GM23338 (cell line): ENCODE results near the gene LRRC28. TPM values are rescaled to one million over a fixed set of nuclear protein-coding genes. Genes with fewer than 3 reads are reported as not detected.

Experiments used
- ATAC-seq: fragments of 200-7000 bp; cut with Tn5 transposase; 3 replicates; pipeline ENCODE4 v1.9.1; 2020
- DNase-seq: peaks from one replicate; pipeline ENCODE4 v3.0.0-alpha.2; 2015; ENCODE audit warnings: low spot score
- H2AFZ ChIP-seq: fragments of 200-600 bp; sonication (generic); 2 replicates; pipeline ENCODE4 v1.8.0; 2016; ENCODE audit warnings: antibody characterized with exemption, mild to moderate bottlenecking, moderate library complexity
- H3F3A ChIP-seq: fragments of 200-600 bp; sonication (generic); replicated peaks from 2 replicates; pipeline ENCODE4 v1.8.0; 2017; ENCODE audit warnings: antibody characterized with exemption, mixed run types, low read depth
- H3K27ac ChIP-seq: fragments of 200-600 bp; sonication (generic); 2 replicates; pipeline ENCODE4 v1.6.1; 2016; ENCODE audit warnings: low read depth
- H3K27me3 ChIP-seq: fragments of 200-600 bp; sonication (generic); 2 replicates; pipeline ENCODE4 v1.8.0; 2016; ENCODE audit warnings: mild to moderate bottlenecking, mixed run types, moderate library complexity; ENCODE audit not compliant: insufficient read depth
- H3K36me3 ChIP-seq: fragments of 200-600 bp; sonication (generic); 2 replicates; pipeline ENCODE4 v1.8.0; 2016; ENCODE audit warnings: mild to moderate bottlenecking; ENCODE audit not compliant: insufficient read depth
- H3K4me1 ChIP-seq: fragments of 200-600 bp; sonication (generic); 2 replicates; pipeline ENCODE4 v1.8.0; 2016; ENCODE audit warnings: mild to moderate bottlenecking, moderate library complexity; ENCODE audit not compliant: insufficient read depth
- H3K4me2 ChIP-seq: fragments of 200-600 bp; sonication (generic); 2 replicates; pipeline ENCODE4 v1.7.1; 2017; ENCODE audit warnings: mixed run types
- H3K4me3 ChIP-seq: fragments of 200-600 bp; sonication (generic); 2 replicates; pipeline ENCODE4 v1.6.1; 2016; ENCODE audit warnings: mixed run types
- H3K79me2 ChIP-seq: fragments of 200-600 bp; sonication (generic); replicated peaks from 2 replicates; pipeline ENCODE4 v1.8.0; 2017; ENCODE audit warnings: mild to moderate bottlenecking; ENCODE audit not compliant: insufficient read depth
- H3K9me2 ChIP-seq: fragments of 200-600 bp; sonication (generic); 2 replicates; pipeline ENCODE4 v1.8.0; 2017; ENCODE audit not compliant: insufficient read depth
- H4K20me1 ChIP-seq: fragments of 200-600 bp; sonication (generic); replicated peaks from 2 replicates; pipeline ENCODE4 v1.8.0; 2017; ENCODE audit warnings: mild to moderate bottlenecking; ENCODE audit not compliant: insufficient read depth
- H3K27ac Mint-ChIP-seq: 2 replicates; pipeline ENCODE4 v1.8.0; 2020; ENCODE audit warnings: inconsistent platforms, mild to moderate bottlenecking, moderate library complexity, mixed read lengths
- H3K27me3 Mint-ChIP-seq: 3 replicates; pipeline ENCODE4 v1.8.0; 2022; ENCODE audit warnings: low read depth, mild to moderate bottlenecking, moderate library complexity, mixed read lengths, inconsistent platforms; ENCODE audit not compliant: insufficient read depth, poor library complexity
- H3K36me3 Mint-ChIP-seq: 3 replicates; pipeline ENCODE4 v1.8.0; 2021; ENCODE audit warnings: low read depth, mild to moderate bottlenecking, inconsistent platforms, moderate library complexity, mixed read lengths
- H3K4me1 Mint-ChIP-seq: 3 replicates; pipeline ENCODE4 v1.8.0; 2020; ENCODE audit warnings: mild to moderate bottlenecking, inconsistent platforms, mixed read lengths
- H3K4me3 Mint-ChIP-seq: 3 replicates; pipeline ENCODE4 v1.8.0; 2021; ENCODE audit warnings: moderate library complexity, mild to moderate bottlenecking, inconsistent platforms, mixed read lengths
- H3K9me3 Mint-ChIP-seq: 3 replicates; pipeline ENCODE4 v1.8.0; 2020; ENCODE audit warnings: moderate library complexity, mild to moderate bottlenecking, inconsistent platforms, mixed read lengths
- CREB1 ChIP-seq: fragments of 250-450 bp; sonication (Bioruptor Pico); IDR thresholded peaks from 2 replicates; pipeline ENCODE4 v1.5.0; 2020; ENCODE audit warnings: low read depth, mild to moderate bottlenecking, moderate library complexity
- EZH2 ChIP-seq: fragments of 200-600 bp; sonication (generic); IDR thresholded peaks from one replicate; pipeline ENCODE4 v1.8.0; 2017; ENCODE audit warnings: antibody characterized with exemption, mild to moderate bottlenecking, low read depth; ENCODE audit not compliant: unreplicated experiment
- EZH2phosphoT487 ChIP-seq: fragments of 200-600 bp; sonication (generic); IDR thresholded peaks from one replicate; pipeline ENCODE4 v1.8.1; 2018; ENCODE audit warnings: antibody characterized with exemption; ENCODE audit not compliant: unreplicated experiment
- STAT1 ChIP-seq: IDR thresholded peaks from one replicate; pipeline ENCODE4 v1.6.1; 2016; ENCODE audit warnings: antibody characterized with exemption; ENCODE audit not compliant: unreplicated experiment
- ZNF114 ChIP-seq: fragments of 250-450 bp; sonication (Bioruptor Pico); IDR thresholded peaks from 2 replicates; pipeline ENCODE4 v1.5.0; 2020; ENCODE audit warnings: mild to moderate bottlenecking, moderate library complexity
- ZNF331 ChIP-seq: fragments of 250-450 bp; sonication (Bioruptor Pico); IDR thresholded peaks from 2 replicates; pipeline ENCODE4 v1.5.0; 2020; ENCODE audit warnings: low read depth, mild to moderate bottlenecking, moderate library complexity
- ZNF462 ChIP-seq: fragments of 250-450 bp; sonication (Bioruptor Pico); IDR thresholded peaks from 2 replicates; pipeline ENCODE4 v1.5.0; 2020; ENCODE audit warnings: mild to moderate bottlenecking, moderate library complexity
- polyA plus RNA-seq: library from polyadenylated mRNA; unstranded; fragments of >200 nt; fragmentation: Nextera tagmentation; extraction: Ambion mirVana; gene quantifications from 2 replicates; pipeline ENCODE4 v1.2.1, GENCODE V29; 2016
- total RNA-seq: library from RNA; depleted of rRNA; stranded (reverse); fragments of >200 nt; shearing (Covaris generic); gene quantifications from 2 replicates; pipeline ENCODE4 v1.2.3, GENCODE V29; 2014

LRRC28 gene
- total and polyA plus RNA-seq, 2 experiments from 2014 or later: 12.9 to 28.4 TPM

DNA sequence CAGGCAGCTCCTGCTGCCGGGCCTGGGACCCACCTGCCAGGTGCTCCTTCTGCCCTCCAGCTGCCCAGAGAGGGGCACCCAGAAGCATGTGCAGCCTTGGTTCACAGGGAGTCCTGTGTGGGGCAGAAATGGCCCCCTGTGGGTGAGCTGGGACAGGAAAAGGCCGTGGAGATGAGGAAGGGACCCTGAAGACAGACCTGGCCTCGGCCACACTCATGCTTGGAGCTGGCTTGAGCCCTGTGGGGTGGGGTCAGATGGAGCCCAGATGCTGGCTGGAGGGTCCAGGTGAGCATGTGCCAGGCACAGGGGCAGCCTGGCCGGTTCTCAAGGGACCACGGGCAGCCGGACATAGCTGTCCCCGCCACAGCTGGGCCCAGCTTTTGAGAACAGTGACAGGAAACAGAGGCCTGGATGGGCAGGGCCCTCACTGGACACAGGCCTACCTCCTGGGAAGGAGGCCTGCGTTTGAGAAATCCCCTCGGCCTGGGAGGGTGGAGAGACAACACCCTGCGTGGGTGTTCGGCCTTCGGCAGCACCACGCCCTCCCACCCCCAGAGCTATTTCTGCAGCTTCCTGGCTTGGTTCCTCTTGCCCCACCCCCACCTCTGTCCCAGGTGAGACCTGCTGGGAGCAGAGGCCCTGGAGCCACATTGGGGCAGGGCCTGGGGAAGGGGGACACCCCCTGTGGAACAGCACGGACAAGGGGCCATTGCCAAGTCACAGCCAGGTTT is 181.9 kb downstream of the LRRC28 start (continued):
- no peak for TF ChIP-seq ZNF462 (CRISPR knock-in tag)
- no peak for TF ChIP-seq ZNF114
- TF ChIP-seq ZNF331 (CRISPR knock-in tag): no peak
- no peak for TF ChIP-seq STAT1
- TF ChIP-seq CREB1 (CRISPR knock-in tag): no peak

GRCh38 chr15:99433757-99434450 is 182.6 kb downstream of the LRRC28 start:
- H3K9me2 ChIP-seq: no peaks in the 10 kb centered on the region
- H2AFZ ChIP-seq: peak overlapping the region; percentile 72; the same call in 1 of the 2 replicates
- H3K27me3 Mint-ChIP-seq: peaks cover 13% of the 10 kb centered on the region
- H3K36me3 Mint-ChIP-seq: no peaks in the 10 kb centered on the region
- no peak for ATAC-seq
- no peaks in the 10 kb centered on the region for H4K20me1 ChIP-seq
- no peak overlapping the region for H3K4me2 ChIP-seq
- no peak overlapping the region for H3K27ac ChIP-seq
- no peak for DNase-seq
- H3K27me3 ChIP-seq: no peaks in the 10 kb centered on the region
- peaks cover 21% of the 10 kb centered on the region for H3K4me1 Mint-ChIP-seq
- peak overlapping the region; percentile 70; the same call in 1 of the 2 replicates for H3K27ac Mint-ChIP-seq
- H3K4me3 ChIP-seq: no peak overlapping the region
- TF ChIP-seq EZH2phosphoT487 (no peak), EZH2 (no peak)
- no peaks in the 10 kb centered on the region for H3F3A ChIP-seq
- H3K36me3 ChIP-seq: no peaks in the 10 kb centered on the region
- no peaks in the 10 kb centered on the region for H3K79me2 ChIP-seq
- no peak overlapping the region; the same call in 2 of the 3 replicates for H3K4me3 Mint-ChIP-seq
- 0 out of 2 replicates have a peak, but pooled peaks cover 9% of the 10 kb centered on the region for H3K4me1 ChIP-seq
- H3K9me3 Mint-ChIP-seq: no peaks in the 10 kb centered on the region
